Keratinocyte (primary cell): ENCODE data around the gene CCDC9B.

ENCODE experiments used
- EZH2 ChIP-seq: IDR thresholded peaks from one replicate; pipeline ENCODE4 v1.6.1; 2012; ENCODE audit warnings: inconsistent platforms, mild to moderate bottlenecking, low read length, moderate library complexity
- TF ChIP-seq, protein P1 (sequence below), 3 experiments: IDR thresholded peaks in 1 of 3; conservative IDR thresholded peaks in 1 of 3; optimal IDR thresholded peaks in 1 of 3; 2 replicates in 2 of 3; 3 replicates in 1 of 3; pipeline versions ENCODE3 to v1.5.1; 2011; ENCODE audit warnings: low read length in 3 of 3, mild to moderate bottlenecking in 3 of 3, moderate library complexity in 2 of 3, control low read depth in 1 of 3, inconsistent platforms in 1 of 3; ENCODE audit not compliant: insufficient read depth in 2 of 3; ENCODE audit errors: extremely low read depth in 1 of 3

DNA sequence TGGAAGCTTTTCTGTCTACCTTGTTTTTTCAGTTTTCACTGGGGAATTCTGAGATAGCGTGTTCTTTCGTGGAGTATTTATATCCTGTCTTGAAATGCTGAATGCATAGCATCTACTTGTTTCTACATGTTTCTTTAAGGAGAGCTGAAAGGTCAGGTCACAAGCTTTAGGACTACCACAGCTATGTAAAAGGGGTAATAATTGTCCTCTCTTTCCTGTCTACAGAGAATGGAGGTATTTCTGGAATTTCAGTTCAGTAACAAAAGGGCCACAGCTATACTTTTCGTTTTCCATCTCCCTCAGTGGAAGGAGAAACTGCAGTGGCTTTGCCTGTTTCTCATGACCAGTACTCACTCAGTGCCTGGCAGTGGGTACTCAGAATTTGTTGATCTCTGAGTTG lies 12.6 kb downstream of the CCDC9B start:
- TF ChIP-seq, protein P1, sequence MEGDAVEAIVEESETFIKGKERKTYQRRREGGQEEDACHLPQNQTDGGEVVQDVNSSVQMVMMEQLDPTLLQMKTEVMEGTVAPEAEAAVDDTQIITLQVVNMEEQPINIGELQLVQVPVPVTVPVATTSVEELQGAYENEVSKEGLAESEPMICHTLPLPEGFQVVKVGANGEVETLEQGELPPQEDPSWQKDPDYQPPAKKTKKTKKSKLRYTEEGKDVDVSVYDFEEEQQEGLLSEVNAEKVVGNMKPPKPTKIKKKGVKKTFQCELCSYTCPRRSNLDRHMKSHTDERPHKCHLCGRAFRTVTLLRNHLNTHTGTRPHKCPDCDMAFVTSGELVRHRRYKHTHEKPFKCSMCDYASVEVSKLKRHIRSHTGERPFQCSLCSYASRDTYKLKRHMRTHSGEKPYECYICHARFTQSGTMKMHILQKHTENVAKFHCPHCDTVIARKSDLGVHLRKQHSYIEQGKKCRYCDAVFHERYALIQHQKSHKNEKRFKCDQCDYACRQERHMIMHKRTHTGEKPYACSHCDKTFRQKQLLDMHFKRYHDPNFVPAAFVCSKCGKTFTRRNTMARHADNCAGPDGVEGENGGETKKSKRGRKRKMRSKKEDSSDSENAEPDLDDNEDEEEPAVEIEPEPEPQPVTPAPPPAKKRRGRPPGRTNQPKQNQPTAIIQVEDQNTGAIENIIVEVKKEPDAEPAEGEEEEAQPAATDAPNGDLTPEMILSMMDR (optimal IDR thresholded peaks at IDR 0.05 in 1 of 3, IDR thresholded peaks at IDR 0.05 in 1 of 3, conservative IDR thresholded peaks at IDR 0.05 in 1 of 3; ENCODE audit: extremely low read depth in 1 of 3, insufficient read depth in 2 of 3, low read length in 3 of 3): no peak
- TF ChIP-seq EZH2: no peak
